Brain microvascular endothelial cell (primary cell): ENCODE measurements around the gene BUD13.

Experiments used
- DNase-seq: peaks from one replicate; pipeline ENCODE4 v3.0.0-alpha.2; 2020
- H3K27ac ChIP-seq: fragments of 250-450 bp; sonication (Bioruptor Pico); 2 replicates; pipeline ENCODE4 v1.5.1; 2020; ENCODE audit warnings: mild to moderate bottlenecking, moderate library complexity
- H3K27me3 ChIP-seq: fragments of 250-450 bp; sonication (Bioruptor Pico); replicated peaks from 2 replicates; pipeline ENCODE4 v1.5.1; 2020; ENCODE audit warnings: mild to moderate bottlenecking
- H3K36me3 ChIP-seq: fragments of 250-450 bp; sonication (Bioruptor Pico); replicated peaks from 2 replicates; pipeline ENCODE4 v1.5.1; 2020; ENCODE audit warnings: mild to moderate bottlenecking
- H3K4me3 ChIP-seq: 2 replicates; pipeline ENCODE4 v1.5.1; 2011; ENCODE audit warnings: low read depth, mild to moderate bottlenecking, control low read depth, low read length, moderate library complexity
- CTCF ChIP-seq: IDR thresholded peaks from 2 replicates; pipeline ENCODE4 v1.5.1; 2011; ENCODE audit warnings: low read depth, mild to moderate bottlenecking, moderate library complexity, low read length, control low read depth, inconsistent platforms; ENCODE audit errors: missing control alignments
- in situ Hi-C: cut with HindIII; loops from 2 replicates; pipeline ENCODE4 v1.10.0; 2017; ENCODE audit warnings: low sequenced_read_pairs, low pct_ligation_motif_present

Gene BUD13

GRCh38 chr11:116736763-116737162, 36.0 kb downstream of the BUD13 start:
- peak; percentile 11 for TF ChIP-seq CTCF
- Histone ChIP-seq H3K27me3 (no peaks in the 10 kb centered on the region), H3K36me3 (no peaks in the 10 kb centered on the region), H3K27ac (no peak overlapping the region), H3K4me3 (no peak overlapping the region)
- in situ Hi-C loops: no loop called here
- DNase-seq: no peak

GRCh38 chr11:116733969-116734508, 38.7 kb downstream of the BUD13 start:
- in situ Hi-C loops: no loop called here
- no peak for DNase-seq
- H3K27ac ChIP-seq: no peak overlapping the region
- H3K36me3 ChIP-seq: no peaks in the 10 kb centered on the region
- no peak for TF ChIP-seq CTCF
- H3K4me3 ChIP-seq: no peak overlapping the region
- peaks cover 3% of the 10 kb centered on the region for H3K27me3 ChIP-seq

GRCh38 chr11:116733043-116733755, 39.6 kb downstream of the BUD13 start:
- no peak for DNase-seq
- no peak for TF ChIP-seq CTCF
- H3K27ac ChIP-seq: no peak overlapping the region
- H3K27me3 ChIP-seq: peaks cover 3% of the 10 kb centered on the region
- no peak overlapping the region for H3K4me3 ChIP-seq
- in situ Hi-C loops: no loop called here
- no peaks in the 10 kb centered on the region for H3K36me3 ChIP-seq

GRCh38 chr11:116732271-116733042, 40.3 kb downstream of the BUD13 start:
- in situ Hi-C loops: no loop called here
- peak; percentile 65 for DNase-seq
- Histone ChIP-seq H3K36me3 (no peaks in the 10 kb centered on the region), H3K4me3 (no peak overlapping the region), H3K27ac (no peak overlapping the region), H3K27me3 (peaks cover 3% of the 10 kb centered on the region)
- peak; percentile 91 for TF ChIP-seq CTCF

- Histone ChIP-seq H3K27me3 (peaks cover 3% of the 10 kb centered on the region), H3K4me3 (no peak overlapping the region), H3K27ac (no peak overlapping the region), H3K36me3 (no peaks in the 10 kb centered on the region)
- TF ChIP-seq CTCF: no peak
- in situ Hi-C loops: no loop called here
- DNase-seq: no peak
Observed at GRCh38 chr11:116731821-116732220, 41.0 kb downstream of the BUD13 start.
